H9 (cell line): ENCODE measurements around the gene NEXN. TPM values are rescaled to one million over a fixed set of nuclear protein-coding genes. Genes with fewer than 3 reads are reported as not detected.

Experiments used
- DNase-seq: peaks from one replicate; pipeline ENCODE4 v3.0.0-alpha.2; 2017
- H2AFZ ChIP-seq: one replicate; pipeline ENCODE4 v1.6.1; 2013; ENCODE audit warnings: mild to moderate bottlenecking, low read length, control low read depth, moderate library complexity
- H2AK5ac ChIP-seq: 2 replicates; pipeline ENCODE4 v1.6.1; 2013; ENCODE audit warnings: low read length, control low read depth, mixed read lengths; ENCODE audit not compliant: insufficient read length
- H2BK120ac ChIP-seq: one replicate; pipeline ENCODE4 v1.6.1; 2013; ENCODE audit warnings: low read depth, mild to moderate bottlenecking, low read length, control low read depth, inconsistent platforms; ENCODE audit not compliant: poor library complexity, severe bottlenecking
- H2BK12ac ChIP-seq: 2 replicates; pipeline ENCODE4 v1.6.1; 2013; ENCODE audit warnings: low read length, control low read depth, mixed read lengths, low read depth; ENCODE audit not compliant: insufficient read length
- H2BK15ac ChIP-seq: 2 replicates; pipeline ENCODE4 v1.6.1; 2013; ENCODE audit warnings: low read depth, low read length, control low read depth
- H2BK20ac ChIP-seq: one replicate; pipeline ENCODE4 v1.6.1; 2013; ENCODE audit warnings: low read depth, mild to moderate bottlenecking, low read length, control low read depth, inconsistent platforms; ENCODE audit not compliant: poor library complexity, severe bottlenecking
- H2BK5ac ChIP-seq: 2 replicates; pipeline ENCODE4 v1.6.1; 2013; ENCODE audit warnings: low read length, control low read depth, mixed read lengths; ENCODE audit not compliant: insufficient read length
- H3K14ac ChIP-seq: 2 replicates; pipeline ENCODE4 v1.6.1; 2013; ENCODE audit warnings: low read length, control low read depth; ENCODE audit not compliant: insufficient read depth
- H3K18ac ChIP-seq: 2 replicates; pipeline ENCODE4 v1.6.1; 2013; ENCODE audit warnings: low read depth, mild to moderate bottlenecking, mixed read lengths, low read length, control low read depth; ENCODE audit not compliant: insufficient read length
- H3K23ac ChIP-seq: 2 replicates; pipeline ENCODE4 v1.6.1; 2013; ENCODE audit warnings: low read length, control low read depth, mixed read lengths, low read depth; ENCODE audit not compliant: insufficient read length
- H3K23me2 ChIP-seq: 2 replicates; pipeline ENCODE4 v1.6.1; 2013; ENCODE audit warnings: low read depth, mild to moderate bottlenecking, mixed read lengths, low read length, control low read depth; ENCODE audit not compliant: insufficient read length, poor library complexity, severe bottlenecking
- H3K27ac ChIP-seq: 2 replicates; pipeline ENCODE4 v1.5.1; 2013; ENCODE audit warnings: low read length, control low read depth, mixed read lengths, low read depth; ENCODE audit not compliant: insufficient read length
- H3K27me3 ChIP-seq: 2 replicates; pipeline ENCODE4 v1.6.1; 2013; ENCODE audit warnings: low read length, control low read depth, inconsistent platforms; ENCODE audit not compliant: insufficient read depth
- H3K4ac ChIP-seq: 2 replicates; pipeline ENCODE4 v1.6.1; 2013; ENCODE audit warnings: low read depth, mild to moderate bottlenecking, control low read depth, inconsistent platforms, low read length, moderate library complexity
- H3K4me1 ChIP-seq: 2 replicates; pipeline ENCODE4 v1.6.1; 2013; ENCODE audit warnings: low read length, control low read depth, inconsistent platforms; ENCODE audit not compliant: insufficient read depth
- H3K4me2 ChIP-seq: 2 replicates; pipeline ENCODE4 v1.6.1; 2013; ENCODE audit warnings: low read length, control low read depth, mixed read lengths; ENCODE audit not compliant: insufficient read length, insufficient read depth
- H3K56ac ChIP-seq: 2 replicates; pipeline ENCODE4 v1.6.1; 2013; ENCODE audit warnings: low read depth, mild to moderate bottlenecking, mixed read lengths, low read length, control low read depth; ENCODE audit not compliant: insufficient read length
- H3K79me1 ChIP-seq: 2 replicates; pipeline ENCODE4 v1.6.1; 2013; ENCODE audit warnings: low read depth, mild to moderate bottlenecking, moderate library complexity, low read length, control low read depth, inconsistent platforms; ENCODE audit not compliant: insufficient read depth, poor library complexity, severe bottlenecking
- H3K79me2 ChIP-seq: 2 replicates; pipeline ENCODE4 v1.6.1; 2013; ENCODE audit warnings: low read length, control low read depth, inconsistent platforms; ENCODE audit not compliant: insufficient read depth
- H3K9ac ChIP-seq: 2 replicates; pipeline ENCODE4 v1.6.1; 2013; ENCODE audit warnings: low read length, control low read depth, mixed read lengths; ENCODE audit not compliant: insufficient read length; ENCODE audit errors: extremely low read depth
- H3K9me3 ChIP-seq: one replicate; pipeline ENCODE4 v1.6.1; 2013; ENCODE audit warnings: low read depth, low read length, inconsistent platforms; ENCODE audit not compliant: control insufficient read depth
- H3T11ph ChIP-seq: one replicate; pipeline ENCODE4 v1.6.1; 2013; ENCODE audit warnings: mild to moderate bottlenecking, low read length, control low read depth, inconsistent platforms
- H4K20me1 ChIP-seq: one replicate; pipeline ENCODE4 v1.6.1; 2013; ENCODE audit not compliant: control insufficient read depth, insufficient read length, insufficient read depth
- H4K5ac ChIP-seq: 2 replicates; pipeline ENCODE4 v1.6.1; 2013; ENCODE audit warnings: low read depth, mild to moderate bottlenecking, mixed read lengths, low read length, control low read depth; ENCODE audit not compliant: insufficient read length
- H4K8ac ChIP-seq: replicated peaks from 2 replicates; pipeline ENCODE4 v1.6.1; 2013; ENCODE audit warnings: low read length, control low read depth, mixed read lengths, low read depth; ENCODE audit not compliant: insufficient read length
- H4K91ac ChIP-seq: 2 replicates; pipeline ENCODE4 v1.6.1; 2013; ENCODE audit warnings: low read depth, mild to moderate bottlenecking, moderate library complexity, mixed read lengths, low read length, control low read depth; ENCODE audit not compliant: insufficient read length
- H3K27ac Mint-ChIP-seq, 3 experiments: 2 replicates in 2 of 3; 3 replicates in 1 of 3; pipeline ENCODE4 v1.8.0; 2020 to 2021; ENCODE audit warnings: mixed read lengths in 3 of 3, mild to moderate bottlenecking in 1 of 3, moderate library complexity in 1 of 3
- H3K27me3 Mint-ChIP-seq: 2 replicates; pipeline ENCODE4 v1.8.0; 2021; ENCODE audit warnings: low read depth, mild to moderate bottlenecking, moderate library complexity, mixed read lengths
- H3K36me3 Mint-ChIP-seq, 3 experiments: 2 replicates in 2 of 3; 3 replicates in 1 of 3; pipeline ENCODE4 v1.8.0; 2020 to 2021; ENCODE audit warnings: low read depth in 3 of 3, mixed read lengths in 3 of 3; ENCODE audit not compliant: insufficient read depth in 1 of 3
- H3K4me1 Mint-ChIP-seq, 2 experiments: 2 replicates each; pipeline ENCODE4 v1.8.0; 2020; ENCODE audit warnings: mixed read lengths in 2 of 2
- H3K4me3 Mint-ChIP-seq, 2 experiments: 2 replicates in 1 of 2; 3 replicates in 1 of 2; pipeline ENCODE4 v1.8.0; 2020 to 2021; ENCODE audit warnings: mild to moderate bottlenecking in 2 of 2, mixed read lengths in 2 of 2, moderate library complexity in 1 of 2
- H3K9me3 Mint-ChIP-seq, 2 experiments: 2 replicates in 1 of 2; 3 replicates in 1 of 2; pipeline ENCODE4 v1.8.0; 2020; ENCODE audit warnings: mild to moderate bottlenecking in 2 of 2, mixed read lengths in 2 of 2, moderate library complexity in 1 of 2
- CTCF ChIP-seq: fragments of 200-600 bp; sonication (generic); conservative IDR thresholded peaks from 3 replicates; pipeline ENCODE4 v1.8.0; 2021; ENCODE audit warnings: antibody characterized with exemption, mild to moderate bottlenecking
- WGBS: extraction: QIAGEN DNeasy Blood & Tissue Kit; methylation state at CpG from one replicate; pipeline ENCODE4 v1.1.7; 2013; ENCODE audit warnings: missing lambda C conversion rate, low lambda C conversion rate, mixed read lengths; ENCODE audit not compliant: insufficient read length; ENCODE audit errors: extremely low coverage; 5-methylcytosine and 5-hydroxymethylcytosine counted together
- total RNA-seq: library from RNA; stranded (reverse); gene quantifications from 2 replicates; pipeline ENCODE4 v1.2.1, GENCODE V29; 2021

Gene NEXN
- total RNA-seq, 1 experiment from 2014 or later: 3.2 TPM

DNA sequence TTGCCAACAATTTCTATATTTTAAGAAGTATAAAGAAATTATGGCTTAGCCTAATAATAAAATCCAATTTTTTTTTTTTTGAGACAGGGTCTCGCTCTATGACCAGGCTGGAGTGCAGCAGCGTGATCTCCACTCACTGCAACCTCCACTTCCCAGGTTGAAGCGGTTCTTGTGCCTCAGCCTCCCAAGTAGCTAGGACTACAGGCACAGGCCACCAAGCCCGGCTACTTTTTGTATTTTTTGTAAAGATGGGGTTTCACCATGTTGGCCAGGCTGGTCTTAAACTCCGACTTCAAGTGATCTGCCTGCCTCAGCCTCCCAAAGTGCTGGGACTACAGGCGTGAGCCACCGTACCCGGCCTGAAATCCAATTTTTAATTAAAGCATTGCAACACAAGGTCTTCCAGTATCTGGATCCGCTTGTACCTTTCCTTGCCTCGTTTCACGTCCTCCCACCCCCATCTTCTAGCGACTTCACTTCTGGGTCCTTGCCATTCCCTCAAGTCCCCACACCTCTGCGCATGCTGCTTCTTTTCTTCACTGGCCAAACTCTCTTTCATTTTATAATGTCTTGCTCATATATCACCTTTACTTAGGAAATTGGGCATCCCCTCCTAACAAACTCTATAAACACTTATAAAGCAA is 88.1 kb downstream of the NEXN start:
- Histone ChIP-seq H2BK12ac (no peak overlapping the region), H4K5ac (no peak overlapping the region), H4K20me1 (no peaks in the 10 kb centered on the region), H4K8ac (no peak overlapping the region), H2BK15ac (no peak overlapping the region), H3K23me2 (peaks cover 6% of the 10 kb centered on the region), H3K18ac (no peak overlapping the region), H3K27ac (no peak overlapping the region), H3K9ac (peak overlapping the region; percentile 80), H2BK120ac (no peak overlapping the region), H3K4me2 (peak overlapping the region; percentile 86), H2AFZ (no peak overlapping the region), H4K91ac (no peak overlapping the region), H3K4ac (no peak overlapping the region), H2BK5ac (no peak overlapping the region), H3K27me3 (no peaks in the 10 kb centered on the region), H3T11ph (no peak overlapping the region), H3K79me1 (no peaks in the 10 kb centered on the region), H3K79me2 (peaks cover 60% of the 10 kb centered on the region; the same call in 1 of the 2 replicates), H3K9me3 (no peaks in the 10 kb centered on the region), H3K23ac (no peak overlapping the region), H3K4me1 (no peaks in the 10 kb centered on the region; the same call in 1 of the 2 replicates), H3K56ac (no peak overlapping the region), H2AK5ac (no peak overlapping the region), H2BK20ac (no peak overlapping the region), H3K14ac (no peak overlapping the region)
- TF ChIP-seq CTCF: no peak
- Mint-ChIP-seq H3K36me3 (peaks cover 20% of the 10 kb centered on the region in 3 experiments), H3K4me3 (no peak overlapping the region), H3K27ac (peak overlapping the region in 2 of 3 experiments; percentile 57 to 89), H3K9me3 (no peaks in the 10 kb centered on the region), H3K27me3 (no peaks in the 10 kb centered on the region), H3K4me1 (peaks cover 38 to 50% of the 10 kb centered on the region in 2 experiments)
- DNase-seq: no peak
- WGBS: no CpG with 5 or more reads among the region's 13 CpGs
